ENCODE measurements around the gene SETD2. TPM values are rescaled to one million over a fixed set of nuclear protein-coding genes. Genes with fewer than 3 reads are reported as not detected.

SETD2 gene
- total RNA-seq, 3 donors from 2014 or later (not counting 1 experiment from before 2014, with no cell fraction given): 86.5 to 104 (median 95.9) TPM

- no peaks in the 10 kb centered on the region for H3K9me3 ChIP-seq (ENCODE audit: control insufficient read depth, insufficient read depth, low read length)
- no peaks in the 10 kb centered on the region for H3K4me1 ChIP-seq (ENCODE audit: control insufficient read depth, insufficient read depth, low read length)
- Mint-ChIP-seq H3K27me3 (ENCODE audit: low read depth in 2 of 2) (no peaks in the 10 kb centered on the region), H3K9me3 (no peaks in the 10 kb centered on the region), H3K4me3 (no peak overlapping the region), H3K4me1 (peaks cover 5% of the 10 kb centered on the region in 2 donors), H3K36me3 (peaks cover 13% of the 10 kb centered on the region), H3K27ac (no peak overlapping the region)
- intact Hi-C loops (cut with micrococcal nuclease): no loop called here
- H3K36me3 ChIP-seq (ENCODE audit: control insufficient read depth, insufficient read depth, low read length): peaks cover 57% of the 10 kb centered on the region
- ATAC-seq (no peak), DNase-seq (no peak)
- H3K4me3 ChIP-seq (ENCODE audit: low read length): no peak overlapping the region
- TF ChIP-seq, protein P1, sequence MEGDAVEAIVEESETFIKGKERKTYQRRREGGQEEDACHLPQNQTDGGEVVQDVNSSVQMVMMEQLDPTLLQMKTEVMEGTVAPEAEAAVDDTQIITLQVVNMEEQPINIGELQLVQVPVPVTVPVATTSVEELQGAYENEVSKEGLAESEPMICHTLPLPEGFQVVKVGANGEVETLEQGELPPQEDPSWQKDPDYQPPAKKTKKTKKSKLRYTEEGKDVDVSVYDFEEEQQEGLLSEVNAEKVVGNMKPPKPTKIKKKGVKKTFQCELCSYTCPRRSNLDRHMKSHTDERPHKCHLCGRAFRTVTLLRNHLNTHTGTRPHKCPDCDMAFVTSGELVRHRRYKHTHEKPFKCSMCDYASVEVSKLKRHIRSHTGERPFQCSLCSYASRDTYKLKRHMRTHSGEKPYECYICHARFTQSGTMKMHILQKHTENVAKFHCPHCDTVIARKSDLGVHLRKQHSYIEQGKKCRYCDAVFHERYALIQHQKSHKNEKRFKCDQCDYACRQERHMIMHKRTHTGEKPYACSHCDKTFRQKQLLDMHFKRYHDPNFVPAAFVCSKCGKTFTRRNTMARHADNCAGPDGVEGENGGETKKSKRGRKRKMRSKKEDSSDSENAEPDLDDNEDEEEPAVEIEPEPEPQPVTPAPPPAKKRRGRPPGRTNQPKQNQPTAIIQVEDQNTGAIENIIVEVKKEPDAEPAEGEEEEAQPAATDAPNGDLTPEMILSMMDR (IDR thresholded peaks at IDR 0.05): no peak
- 97% methylated on average over 3 of the region's 3 CpGs for WGBS (ENCODE audit: insufficient coverage)
- H3K27ac ChIP-seq (ENCODE audit: low read length): no peak overlapping the region
- no peaks in the 10 kb centered on the region for H3K27me3 ChIP-seq (ENCODE audit: control insufficient read depth, insufficient read depth, low read length)
These were observed 71.8 kb downstream of the SETD2 start for GRCh38 chr3:47092090-47092489.

- no peak for DNase-seq
- H3K4me3 Mint-ChIP-seq: no peak overlapping the region
- Histone ChIP-seq H3K4me3 (ENCODE audit: low read length) (no peak overlapping the region), H3K27me3 (ENCODE audit: control insufficient read depth, insufficient read depth, low read length) (no peaks in the 10 kb centered on the region), H3K36me3 (ENCODE audit: control insufficient read depth, insufficient read depth, low read length) (peaks cover 59% of the 10 kb centered on the region), H3K27ac (ENCODE audit: low read length) (no peak overlapping the region), H3K9me3 (ENCODE audit: control insufficient read depth, insufficient read depth, low read length) (no peaks in the 10 kb centered on the region), H3K4me1 (ENCODE audit: control insufficient read depth, insufficient read depth, low read length) (no peaks in the 10 kb centered on the region)
- no peaks in the 10 kb centered on the region for H3K9me3 Mint-ChIP-seq
- H3K4me1 Mint-ChIP-seq: peaks cover 4 to 5% of the 10 kb centered on the region in 2 donors
- TF ChIP-seq, protein P1 (IDR thresholded peaks at IDR 0.05): no peak
- intact Hi-C loops (cut with micrococcal nuclease): no loop called here
- peaks cover 15% of the 10 kb centered on the region for H3K36me3 Mint-ChIP-seq
- 95% methylated on average over 2 of the region's 2 CpGs for WGBS (ENCODE audit: insufficient coverage)
- no peak overlapping the region for H3K27ac Mint-ChIP-seq
- H3K27me3 Mint-ChIP-seq (ENCODE audit: low read depth in 2 of 2): no peaks in the 10 kb centered on the region
- ATAC-seq: no peak
These were observed 74.3 kb downstream of the SETD2 start for GRCh38 chr3:47089630-47090029.

GRCh38 chr3:47086071-47086470 lies 77.8 kb downstream of the SETD2 start:
- peaks cover 23% of the 10 kb centered on the region for H3K36me3 Mint-ChIP-seq
- H3K4me3 Mint-ChIP-seq: no peak overlapping the region
- 96% methylated on average over 6 of the region's 7 CpGs for WGBS (ENCODE audit: insufficient coverage)
- no peak overlapping the region for H3K4me3 ChIP-seq (ENCODE audit: low read length)
- H3K4me1 ChIP-seq (ENCODE audit: control insufficient read depth, insufficient read depth, low read length): no peaks in the 10 kb centered on the region
- peaks cover 15 to 29% of the 10 kb centered on the region in 2 donors for H3K4me1 Mint-ChIP-seq
- intact Hi-C loops (cut with micrococcal nuclease): no loop called here
- TF ChIP-seq, protein P1 (IDR thresholded peaks at IDR 0.05): no peak
- H3K27me3 ChIP-seq (ENCODE audit: control insufficient read depth, insufficient read depth, low read length): no peaks in the 10 kb centered on the region
- no peaks in the 10 kb centered on the region for H3K9me3 ChIP-seq (ENCODE audit: control insufficient read depth, insufficient read depth, low read length)
- no peaks in the 10 kb centered on the region for H3K27me3 Mint-ChIP-seq (ENCODE audit: low read depth in 2 of 2)
- DNase-seq (no peak), ATAC-seq (no peak)
- H3K27ac Mint-ChIP-seq: peak overlapping the region; percentile 10 to 43
- H3K9me3 Mint-ChIP-seq: no peaks in the 10 kb centered on the region
- H3K27ac ChIP-seq (ENCODE audit: low read length): no peak overlapping the region
- peaks cover 69% of the 10 kb centered on the region for H3K36me3 ChIP-seq (ENCODE audit: control insufficient read depth, insufficient read depth, low read length)

DNA sequence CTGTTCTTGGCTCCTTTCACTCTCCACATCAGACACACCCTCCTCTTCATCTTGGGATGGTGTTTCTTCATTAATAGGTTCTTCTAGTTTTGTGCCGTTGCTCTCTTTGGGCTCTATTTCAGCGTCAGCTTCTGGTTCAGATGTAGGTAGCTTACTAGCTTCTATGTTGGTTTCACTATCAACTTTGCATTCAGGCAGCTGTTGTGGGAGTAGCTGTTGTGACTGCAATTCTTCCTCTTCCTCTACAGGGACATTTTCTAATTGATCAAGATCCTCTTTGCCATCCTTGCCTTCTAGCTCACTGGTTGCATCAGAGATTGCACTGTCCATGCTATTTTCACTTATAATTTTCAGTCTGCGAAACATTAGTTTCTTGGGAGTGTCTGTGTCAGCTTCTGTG lies 80.1 kb downstream of the SETD2 start:
- DNase-seq: no peak
- ATAC-seq: peak in 1 of 3 donors; percentile 39
- peaks cover 15 to 29% of the 10 kb centered on the region in 2 donors for H3K4me1 Mint-ChIP-seq
- Histone ChIP-seq H3K27ac (ENCODE audit: low read length) (no peak overlapping the region), H3K9me3 (ENCODE audit: control insufficient read depth, insufficient read depth, low read length) (no peaks in the 10 kb centered on the region), H3K27me3 (ENCODE audit: control insufficient read depth, insufficient read depth, low read length) (no peaks in the 10 kb centered on the region), H3K36me3 (ENCODE audit: control insufficient read depth, insufficient read depth, low read length) (peaks cover 81% of the 10 kb centered on the region), H3K4me1 (ENCODE audit: control insufficient read depth, insufficient read depth, low read length) (no peaks in the 10 kb centered on the region), H3K4me3 (ENCODE audit: low read length) (no peak overlapping the region)
- no peak overlapping the region for H3K4me3 Mint-ChIP-seq
- peaks cover 31% of the 10 kb centered on the region for H3K36me3 Mint-ChIP-seq
- intact Hi-C loops (cut with micrococcal nuclease): no loop called here
- TF ChIP-seq, protein P1 (IDR thresholded peaks at IDR 0.05): no peak
- H3K9me3 Mint-ChIP-seq: no peaks in the 10 kb centered on the region
- WGBS (ENCODE audit: insufficient coverage): 56% methylated on average over 2 of the region's 3 CpGs
- no peaks in the 10 kb centered on the region for H3K27me3 Mint-ChIP-seq (ENCODE audit: low read depth in 2 of 2)
- peak overlapping the region; percentile 19 to 74 for H3K27ac Mint-ChIP-seq

All from natural killer cell (primary cell).